ENCODE measurements around the gene DOK6.

DOK6 gene

GRCh38 chr18:69616114-69616513 lies 215.4 kb downstream of the DOK6 start:
- Mint-ChIP-seq H3K9me3 (no peaks in the 10 kb centered on the region), H3K27ac (no peak overlapping the region), H3K27me3 (ENCODE audit: low read depth) (no peaks in the 10 kb centered on the region), H3K4me1 (no peaks in the 10 kb centered on the region), H3K4me3 (no peak overlapping the region), H3K36me3 (ENCODE audit: low read depth) (peaks cover 13% of the 10 kb centered on the region)
- TF ChIP-seq CTCF (IDR thresholded peaks at IDR 0.05; ENCODE audit: unreplicated experiment in 3 of 3): no peak

GRCh38 chr18:69617408-69617807 lies 216.7 kb downstream of the DOK6 start:
- Mint-ChIP-seq H3K4me3 (no peak overlapping the region), H3K36me3 (ENCODE audit: low read depth) (peaks cover 13% of the 10 kb centered on the region), H3K27me3 (ENCODE audit: low read depth) (no peaks in the 10 kb centered on the region), H3K4me1 (no peaks in the 10 kb centered on the region), H3K27ac (no peak overlapping the region), H3K9me3 (no peaks in the 10 kb centered on the region)
- TF ChIP-seq CTCF (IDR thresholded peaks at IDR 0.05; ENCODE audit: unreplicated experiment in 3 of 3): no peak

- Mint-ChIP-seq H3K36me3 (ENCODE audit: low read depth) (peaks cover 13% of the 10 kb centered on the region), H3K4me1 (no peaks in the 10 kb centered on the region), H3K27ac (no peak overlapping the region), H3K4me3 (no peak overlapping the region), H3K27me3 (ENCODE audit: low read depth) (no peaks in the 10 kb centered on the region), H3K9me3 (no peaks in the 10 kb centered on the region)
- no peak for TF ChIP-seq CTCF (IDR thresholded peaks at IDR 0.05; ENCODE audit: unreplicated experiment in 3 of 3)
Measured at GRCh38 chr18:69617888-69618287, 217.2 kb downstream of the DOK6 start.

DNA sequence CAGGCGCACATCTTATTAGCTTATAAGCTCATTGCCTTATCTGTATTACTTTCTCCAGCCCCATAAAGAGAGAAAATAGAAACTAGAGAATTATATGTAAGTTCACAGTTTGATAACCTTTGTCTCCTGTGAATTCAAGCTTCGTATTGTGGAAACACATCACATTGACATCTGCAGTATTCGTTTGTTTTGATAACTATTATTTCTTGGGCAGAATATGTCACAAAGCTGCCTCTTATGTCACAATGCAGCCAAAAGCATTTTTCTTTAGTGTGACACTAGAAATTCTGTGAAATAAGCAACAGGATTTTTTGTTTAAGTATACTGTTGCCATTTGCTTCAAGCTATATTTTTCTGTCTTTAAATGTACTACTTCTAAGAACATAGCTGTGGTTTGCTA lies 221.5 kb downstream of the DOK6 start:
- H3K4me3 Mint-ChIP-seq: no peak overlapping the region
- no peak overlapping the region for H3K27ac Mint-ChIP-seq
- TF ChIP-seq CTCF (IDR thresholded peaks at IDR 0.05; ENCODE audit: unreplicated experiment in 3 of 3): no peak
- no peaks in the 10 kb centered on the region for H3K9me3 Mint-ChIP-seq
- H3K27me3 Mint-ChIP-seq (ENCODE audit: low read depth): no peaks in the 10 kb centered on the region
- peaks cover 11% of the 10 kb centered on the region for H3K4me1 Mint-ChIP-seq
- peaks cover 10% of the 10 kb centered on the region for H3K36me3 Mint-ChIP-seq (ENCODE audit: low read depth)

GRCh38 chr18:69622961-69623360 lies 222.3 kb downstream of the DOK6 start:
- Mint-ChIP-seq H3K4me3 (no peak overlapping the region), H3K27ac (no peak overlapping the region), H3K36me3 (ENCODE audit: low read depth) (peaks cover 5% of the 10 kb centered on the region), H3K9me3 (no peaks in the 10 kb centered on the region), H3K4me1 (peaks cover 11% of the 10 kb centered on the region), H3K27me3 (ENCODE audit: low read depth) (no peaks in the 10 kb centered on the region)
- TF ChIP-seq CTCF (IDR thresholded peaks at IDR 0.05; ENCODE audit: unreplicated experiment in 3 of 3): no peak

- no peaks in the 10 kb centered on the region for H3K27me3 Mint-ChIP-seq (ENCODE audit: low read depth)
- H3K9me3 Mint-ChIP-seq: no peaks in the 10 kb centered on the region
Measured at GRCh38 chr18:69626171-69626570, 225.5 kb downstream of the DOK6 start.

More at GRCh38 chr18:69626171-69626570, 225.5 kb downstream of the DOK6 start:
- no peak for TF ChIP-seq CTCF (IDR thresholded peaks at IDR 0.05; ENCODE audit: unreplicated experiment in 3 of 3)
- Mint-ChIP-seq H3K4me1 (peaks cover 11% of the 10 kb centered on the region), H3K27ac (peak overlapping the region; percentile 56 to 79 (median 76)), H3K36me3 (ENCODE audit: low read depth) (no peaks in the 10 kb centered on the region), H3K4me3 (no peak overlapping the region)
